HAP-1 (cell line): ENCODE measurements around the gene CUL3.
"Not testable (repeated sequence)": the region's sequence is repeated elsewhere in the genome, so short reads cannot be mapped to it uniquely, and the experiment has no call there.

ENCODE experiments used
- DNase-seq, 2 experiments: peaks; one replicate each; pipeline ENCODE4 v3.0.0-alpha.2; 2016 to 2020; ENCODE audit warnings: low spot score in 2 of 2
- H3K27me3 ChIP-seq: fragments of 250-450 bp; sonication (Bioruptor Pico); 2 replicates; pipeline ENCODE4 v1.5.1; 2020; ENCODE audit warnings: low read depth, mild to moderate bottlenecking, moderate library complexity
- H3K36me3 ChIP-seq: fragments of 250-450 bp; sonication (Bioruptor Pico); replicated peaks from 2 replicates; pipeline ENCODE4 v1.5.1; 2020; ENCODE audit warnings: mild to moderate bottlenecking
- H3K4me1 ChIP-seq: fragments of 250-450 bp; sonication (Bioruptor Pico); 2 replicates; pipeline ENCODE4 v1.5.1; 2020; ENCODE audit warnings: mild to moderate bottlenecking
- H3K4me3 ChIP-seq: fragments of 250-450 bp; sonication (Bioruptor Pico); 2 replicates; pipeline ENCODE4 v1.5.1; 2020; ENCODE audit warnings: mild to moderate bottlenecking, moderate library complexity
- H3K9me3 ChIP-seq: fragments of 250-450 bp; sonication (Bioruptor Pico); 2 replicates; pipeline ENCODE4 v1.5.1; 2020; ENCODE audit warnings: mild to moderate bottlenecking, moderate library complexity
- in situ Hi-C: fragments of 300-500 bp; cut with MboI; formaldehyde crosslinking; loops from 3 replicates; pipeline ENCODE4 v1.14.3; 2020; ENCODE audit warnings: low sequenced_read_pairs, inconsistent platforms, mixed read lengths

CUL3 gene

DNA sequence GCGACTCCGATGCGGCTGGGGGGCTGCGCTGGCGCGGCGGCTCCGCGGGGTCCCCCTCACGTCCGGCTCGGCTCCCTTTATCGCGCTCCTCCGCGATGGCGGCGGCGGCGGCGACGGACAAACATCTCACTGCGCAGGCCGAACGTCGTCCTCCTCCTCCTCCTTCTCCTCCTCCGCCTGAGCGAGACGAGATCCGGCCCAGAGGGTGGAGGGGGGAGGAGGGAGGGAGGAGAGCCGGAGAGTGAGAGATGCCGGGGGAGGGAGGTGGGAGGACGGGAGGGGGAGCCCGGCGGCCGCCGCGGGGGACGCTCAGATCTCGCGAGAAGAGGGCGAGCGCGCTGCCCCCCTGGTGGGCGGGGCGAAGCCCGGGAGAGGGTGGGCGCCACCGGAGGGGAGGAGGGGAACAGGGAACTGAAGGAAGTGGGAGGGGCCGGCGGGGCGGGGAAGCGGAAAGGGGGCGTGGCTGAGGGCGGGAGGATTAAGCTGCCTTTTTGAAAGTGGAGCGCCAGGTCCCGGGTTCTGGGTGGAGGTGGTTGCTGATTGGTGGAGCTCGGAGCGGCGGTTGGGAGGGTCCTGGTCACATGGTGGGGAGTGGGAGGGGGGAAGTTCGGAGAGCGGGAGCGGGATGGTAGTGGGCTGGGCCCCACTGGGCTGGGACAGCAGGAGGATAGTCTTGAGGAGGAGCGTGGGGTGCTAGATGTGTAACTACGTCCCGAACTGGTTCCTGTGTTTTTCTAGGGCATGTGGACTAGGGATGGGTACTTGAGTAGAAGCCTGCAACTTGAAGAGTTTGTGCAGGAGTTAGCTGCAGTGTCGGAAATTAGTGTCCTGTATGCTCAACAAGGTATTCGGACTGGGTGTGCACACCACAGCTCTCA lies at the start of gene CUL3:
TSS of gene CUL3 (minus strand) at position 153 of the 878 bp plus-strand sequence. CDS start 354 bp downstream, outside the sequence.
- Histone ChIP-seq H3K27me3 (no peaks in the 10 kb centered on the region), H3K9me3 (no peaks in the 10 kb centered on the region), H3K36me3 (peaks cover 7% of the 10 kb centered on the region), H3K4me3 (peak within 1 kb of the TSS; percentile 70), H3K4me1 (peaks cover 17% of the 10 kb centered on the region)
- in situ Hi-C loops, result no loop called here
- peak; percentile 97 to 99 for DNase-seq

- no peaks in the 10 kb centered on the region for H3K36me3 ChIP-seq
- H3K27me3 ChIP-seq, result no peaks in the 10 kb centered on the region
- DNase-seq, result no peak
- H3K4me1 ChIP-seq, result no peaks in the 10 kb centered on the region
- no peaks in the 10 kb centered on the region for H3K9me3 ChIP-seq
- H3K4me3 ChIP-seq, result no peak overlapping the region
- in situ Hi-C loops, result no loop called here
These were observed 45.7 kb upstream of the CUL3 start for GRCh38 chr2:224630659-224631550.

DNA sequence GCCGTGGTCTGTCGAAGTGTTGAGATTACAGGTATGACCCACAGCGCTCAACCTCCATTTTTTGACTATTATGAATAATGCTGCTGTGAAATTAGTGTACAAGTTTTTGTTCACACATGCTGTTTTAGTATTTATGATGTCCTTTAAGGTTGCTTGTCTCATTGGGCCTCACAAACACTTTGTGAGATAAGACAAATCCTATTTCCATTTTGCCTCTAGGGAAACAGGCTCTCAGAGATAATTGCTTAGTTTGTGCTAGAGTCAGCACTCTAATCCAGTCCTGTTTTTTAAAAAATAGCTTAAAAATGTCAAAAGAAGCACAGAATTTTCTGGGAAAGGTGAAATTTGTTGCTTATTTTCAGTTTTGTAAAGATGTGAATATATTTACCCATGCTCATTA lies 43.3 kb upstream of the CUL3 start:
- in situ Hi-C loops, result no loop called here
- no peaks in the 10 kb centered on the region for H3K4me1 ChIP-seq
- H3K4me3 ChIP-seq, result no peak overlapping the region

DNA sequence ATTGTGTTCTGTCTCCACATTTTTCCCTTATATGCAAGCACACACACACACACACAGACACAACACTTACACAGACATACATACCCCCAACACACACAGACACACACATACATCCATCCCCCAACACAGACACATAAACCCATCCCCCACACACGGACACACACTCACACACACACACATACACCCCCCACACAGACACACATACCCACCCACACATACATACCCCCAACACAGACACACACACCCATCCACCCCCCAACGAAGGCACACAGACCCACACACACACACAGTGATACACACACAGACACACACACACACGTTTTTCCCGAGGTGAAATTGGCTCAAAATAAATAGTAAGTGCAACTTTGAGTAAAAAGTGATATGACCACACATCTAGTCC lies 41.6 kb upstream of the CUL3 start:
- in situ Hi-C loops, result no loop called here
- H3K9me3 ChIP-seq, result no peaks in the 10 kb centered on the region

More for the DNA sequence above, 43.3 kb upstream of the CUL3 start:
- DNase-seq, result no peak
- Histone ChIP-seq H3K36me3 (no peaks in the 10 kb centered on the region), H3K27me3 (no peaks in the 10 kb centered on the region), H3K9me3 (no peaks in the 10 kb centered on the region)

GRCh38 chr2:224613543-224614286 lies 28.6 kb upstream of the CUL3 start:
- Histone ChIP-seq H3K4me1 (peaks cover 17% of the 10 kb centered on the region), H3K36me3 (no peaks in the 10 kb centered on the region), H3K9me3 (no peaks in the 10 kb centered on the region), H3K4me3 (no peak overlapping the region), H3K27me3 (no peaks in the 10 kb centered on the region)
- in situ Hi-C loops, result no loop called here
- DNase-seq, result no peak

More for the DNA sequence above, 41.6 kb upstream of the CUL3 start:
- Histone ChIP-seq H3K4me1 (no peaks in the 10 kb centered on the region), H3K36me3 (no peaks in the 10 kb centered on the region), H3K4me3 (no peak overlapping the region), H3K27me3 (no peaks in the 10 kb centered on the region)
- no peak for DNase-seq

GRCh38 chr2:224612578-224612977 lies 27.4 kb upstream of the CUL3 start:
- Histone ChIP-seq H3K4me1 (peaks cover 17% of the 10 kb centered on the region), H3K9me3 (no peaks in the 10 kb centered on the region), H3K27me3 (no peaks in the 10 kb centered on the region), H3K4me3 (no peak overlapping the region), H3K36me3 (no peaks in the 10 kb centered on the region)
- in situ Hi-C loops, result no loop called here
- DNase-seq, result no peak

DNA sequence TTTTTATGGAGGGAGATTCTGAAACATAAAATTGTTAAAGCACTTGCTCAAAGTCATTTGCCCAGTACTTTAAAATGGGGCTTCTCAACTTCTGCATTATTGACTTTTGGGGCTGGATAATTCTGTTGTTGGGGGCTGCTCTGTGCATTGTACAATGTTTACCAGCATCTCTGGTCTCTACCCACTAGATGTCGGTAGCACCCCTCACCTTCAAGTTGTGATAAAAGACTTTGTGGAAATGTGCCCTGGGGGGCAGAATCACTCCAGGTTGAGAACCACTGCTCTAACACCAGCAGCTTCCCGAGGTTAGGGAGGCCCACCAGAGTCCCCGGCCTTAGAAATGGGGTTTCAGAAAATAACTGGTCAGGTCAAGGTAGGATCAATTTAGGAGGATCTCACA lies 26.8 kb upstream of the CUL3 start:
- no peaks in the 10 kb centered on the region for H3K9me3 ChIP-seq
- no peak for DNase-seq
- H3K36me3 ChIP-seq, result no peaks in the 10 kb centered on the region
- H3K4me1 ChIP-seq, result peaks cover 17% of the 10 kb centered on the region
- in situ Hi-C loops, result no loop called here
- no peaks in the 10 kb centered on the region for H3K27me3 ChIP-seq
- H3K4me3 ChIP-seq, result no peak overlapping the region

- Histone ChIP-seq H3K4me3 (no peak overlapping the region), H3K27me3 (no peaks in the 10 kb centered on the region), H3K4me1 (peaks cover under 1% of the 10 kb centered on the region; the same call in 1 of the 2 replicates), H3K9me3 (no peaks in the 10 kb centered on the region), H3K36me3 (no peaks in the 10 kb centered on the region)
- DNase-seq, result no peak
- in situ Hi-C loops, result no loop called here
These were observed 22.9 kb upstream of the CUL3 start for GRCh38 chr2:224608104-224608503.

DNA sequence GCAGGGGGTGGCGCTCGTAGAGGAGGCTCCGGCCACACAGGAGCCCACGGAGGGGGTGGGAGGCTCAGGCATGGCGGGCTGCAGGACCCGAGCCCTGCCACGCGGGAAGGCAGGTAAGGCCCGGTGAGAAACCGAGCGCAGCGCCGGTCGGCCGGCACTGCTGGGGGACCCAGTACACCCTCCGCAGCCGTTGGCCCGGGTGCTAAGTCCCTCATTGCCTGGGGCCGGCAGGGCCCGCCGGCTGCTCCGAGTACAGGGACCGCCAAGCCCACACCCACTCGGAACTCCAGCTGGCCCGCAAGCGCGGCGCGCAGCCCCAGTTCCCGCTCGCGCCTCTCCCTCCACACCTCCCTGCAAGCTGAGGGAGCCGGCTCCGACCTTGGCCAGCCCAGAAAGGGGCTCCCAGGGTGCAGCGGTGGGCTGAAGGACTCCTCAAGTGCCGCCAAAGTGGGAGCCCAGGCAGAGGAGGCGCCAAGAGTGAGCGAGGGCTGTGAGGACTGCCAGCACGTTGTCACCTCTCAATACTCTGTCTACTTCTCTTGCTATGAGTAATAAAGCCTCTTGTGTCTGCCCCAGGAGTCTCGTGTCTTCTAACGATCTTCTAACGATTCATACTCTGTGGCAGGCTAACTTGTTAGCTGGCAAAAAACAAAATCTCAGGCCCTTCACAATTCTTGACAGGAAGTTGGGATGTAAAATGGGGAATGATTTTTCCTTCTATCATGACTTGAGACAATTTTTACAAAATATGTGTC lies 18.8 kb upstream of the CUL3 start:
- H3K36me3 ChIP-seq, in situ Hi-C loops, H3K9me3 ChIP-seq, DNase-seq, H3K4me3 ChIP-seq, H3K4me1 ChIP-seq, H3K27me3 ChIP-seq: not testable (repeated sequence)

DNA sequence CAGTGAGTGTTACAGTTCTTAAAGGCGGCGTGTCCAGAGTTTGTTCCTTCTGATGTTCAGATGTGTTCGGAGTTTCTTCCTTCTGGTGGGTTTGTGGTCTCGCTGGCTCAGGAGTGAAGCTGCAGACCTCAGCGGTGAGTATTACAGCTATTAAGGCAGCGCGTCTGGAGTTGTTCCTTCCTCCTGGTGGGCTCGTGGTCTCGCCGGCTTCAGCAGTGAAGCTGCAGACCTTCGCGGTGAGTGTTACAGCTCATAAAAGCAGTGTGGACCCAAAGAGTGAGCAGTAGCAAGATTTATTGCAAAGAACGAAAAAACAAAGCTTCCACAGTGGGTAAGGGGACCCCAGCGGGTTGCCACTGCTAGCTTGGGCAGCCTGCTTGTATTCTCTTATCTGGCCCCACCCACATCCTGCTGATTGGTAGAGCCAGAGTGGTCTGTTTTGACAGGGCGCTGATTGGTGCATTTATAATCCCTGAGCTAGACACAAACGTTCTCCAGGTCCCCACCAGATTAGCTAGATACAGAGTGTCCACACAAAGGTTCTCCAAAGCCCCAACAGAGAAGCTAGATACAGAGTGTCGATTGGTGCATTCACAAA lies 17.7 kb upstream of the CUL3 start:
- H3K27me3 ChIP-seq, H3K4me3 ChIP-seq, DNase-seq, H3K36me3 ChIP-seq, in situ Hi-C loops, H3K9me3 ChIP-seq, H3K4me1 ChIP-seq: not testable (repeated sequence)

- H3K36me3 ChIP-seq, result no peaks in the 10 kb centered on the region
- H3K27me3 ChIP-seq, result no peaks in the 10 kb centered on the region
- H3K9me3 ChIP-seq, result no peaks in the 10 kb centered on the region
- no peak overlapping the region for H3K4me3 ChIP-seq
- in situ Hi-C loops, result no loop called here
- no peaks in the 10 kb centered on the region for H3K4me1 ChIP-seq
- DNase-seq, result no peak
These were observed 16.8 kb upstream of the CUL3 start for GRCh38 chr2:224601923-224602322.

DNA sequence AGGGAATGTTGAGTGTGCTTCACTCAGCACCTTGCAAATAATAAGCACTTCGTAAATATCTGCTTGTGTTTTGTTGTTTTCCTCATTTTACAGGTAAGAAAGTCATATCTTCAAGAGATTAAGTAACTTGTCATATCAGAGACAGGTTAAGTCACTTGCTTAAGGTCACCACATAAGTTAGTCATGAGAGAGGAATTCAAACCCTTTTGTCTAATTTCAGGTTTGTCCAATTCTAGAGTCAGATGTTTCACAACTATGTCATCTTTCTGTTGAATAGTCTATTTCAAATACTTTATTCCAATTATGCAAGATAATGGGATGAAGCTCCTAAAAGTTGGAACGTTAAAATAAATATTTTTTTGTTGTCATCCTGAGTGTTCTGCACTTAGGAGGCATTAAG lies 13.5 kb upstream of the CUL3 start:
- DNase-seq, result no peak
- no peaks in the 10 kb centered on the region for H3K4me1 ChIP-seq
- H3K27me3 ChIP-seq, result no peaks in the 10 kb centered on the region
- H3K9me3 ChIP-seq, result no peaks in the 10 kb centered on the region
- H3K36me3 ChIP-seq, result no peaks in the 10 kb centered on the region
- H3K4me3 ChIP-seq, result no peak overlapping the region
- in situ Hi-C loops, result no loop called here

DNA sequence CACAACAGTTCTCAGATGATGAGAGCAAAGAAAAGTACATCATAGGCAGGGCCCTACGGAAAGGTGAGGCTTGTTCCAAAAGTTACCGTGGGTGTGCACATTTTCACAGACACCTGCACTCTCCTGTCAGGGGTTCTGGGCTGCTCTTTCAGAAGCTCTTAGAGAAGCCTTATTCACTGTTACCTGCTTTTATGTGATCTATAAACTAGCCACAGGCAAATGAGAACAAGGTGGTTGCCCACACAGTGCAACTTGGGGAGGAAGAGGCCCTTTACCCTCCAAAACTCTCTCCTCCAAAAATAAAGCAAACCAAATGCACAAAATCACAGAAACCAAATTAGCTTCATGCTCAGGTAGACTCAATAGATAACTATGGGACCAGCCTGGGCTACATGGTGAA lies 11.1 kb upstream of the CUL3 start:
- Histone ChIP-seq H3K36me3 (no peaks in the 10 kb centered on the region), H3K4me3 (no peak overlapping the region), H3K9me3 (no peaks in the 10 kb centered on the region), H3K27me3 (no peaks in the 10 kb centered on the region), H3K4me1 (no peaks in the 10 kb centered on the region)
- DNase-seq, result no peak
- in situ Hi-C loops, result no loop called here
